Measurements from ENCODE around the gene GAS2L2.

DNA sequence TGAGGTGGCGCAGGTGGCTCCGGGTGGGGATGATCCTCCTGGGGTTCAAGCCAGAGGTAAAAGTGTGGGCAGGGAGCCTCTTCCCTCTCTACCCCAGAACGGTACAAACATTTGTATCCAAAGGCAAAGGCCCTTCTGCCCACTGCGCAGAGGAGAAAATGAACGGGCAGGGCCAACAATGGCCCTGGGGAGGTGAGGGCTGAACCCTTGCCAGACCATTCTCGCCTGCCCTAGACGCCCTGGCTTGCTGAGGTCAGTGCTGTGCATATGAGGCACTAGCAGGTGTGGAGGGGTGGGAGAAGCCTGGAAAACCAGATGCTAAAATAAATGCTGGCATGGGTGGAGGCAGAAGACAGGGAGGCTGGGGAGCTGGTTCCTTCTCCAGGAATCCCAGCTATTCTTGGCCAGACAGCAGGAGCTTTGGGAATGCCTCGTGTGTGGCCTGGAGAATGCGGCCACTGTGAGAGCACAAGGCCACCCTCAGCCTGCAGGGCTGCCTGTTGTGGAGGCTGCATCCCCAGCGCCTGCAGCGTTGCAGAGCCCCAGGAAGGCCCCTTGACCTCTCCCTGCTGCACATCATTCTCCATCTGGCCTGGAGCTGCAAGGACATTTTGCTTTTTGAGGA lies 12.2 kb upstream of the GAS2L2 start:
- TF ChIP-seq JUND (IDR thresholded peaks at IDR 0.05) (no peak), SP1 (IDR thresholded peaks at IDR 0.05) (no peak)
- TF ChIP-seq, protein P1, sequence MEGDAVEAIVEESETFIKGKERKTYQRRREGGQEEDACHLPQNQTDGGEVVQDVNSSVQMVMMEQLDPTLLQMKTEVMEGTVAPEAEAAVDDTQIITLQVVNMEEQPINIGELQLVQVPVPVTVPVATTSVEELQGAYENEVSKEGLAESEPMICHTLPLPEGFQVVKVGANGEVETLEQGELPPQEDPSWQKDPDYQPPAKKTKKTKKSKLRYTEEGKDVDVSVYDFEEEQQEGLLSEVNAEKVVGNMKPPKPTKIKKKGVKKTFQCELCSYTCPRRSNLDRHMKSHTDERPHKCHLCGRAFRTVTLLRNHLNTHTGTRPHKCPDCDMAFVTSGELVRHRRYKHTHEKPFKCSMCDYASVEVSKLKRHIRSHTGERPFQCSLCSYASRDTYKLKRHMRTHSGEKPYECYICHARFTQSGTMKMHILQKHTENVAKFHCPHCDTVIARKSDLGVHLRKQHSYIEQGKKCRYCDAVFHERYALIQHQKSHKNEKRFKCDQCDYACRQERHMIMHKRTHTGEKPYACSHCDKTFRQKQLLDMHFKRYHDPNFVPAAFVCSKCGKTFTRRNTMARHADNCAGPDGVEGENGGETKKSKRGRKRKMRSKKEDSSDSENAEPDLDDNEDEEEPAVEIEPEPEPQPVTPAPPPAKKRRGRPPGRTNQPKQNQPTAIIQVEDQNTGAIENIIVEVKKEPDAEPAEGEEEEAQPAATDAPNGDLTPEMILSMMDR (IDR thresholded peaks at IDR 0.05; ENCODE audit: low read depth, low read length, missing input control) = no peak
